Smooth muscle cell of trachea (primary cell): ENCODE measurements around the gene POLR2C. TPM values are rescaled to one million over a fixed set of nuclear protein-coding genes. Genes with fewer than 3 reads are reported as not detected.

Source experiments
- total RNA-seq: library from RNA; depleted of rRNA; stranded (reverse); fragments of >200 nt; gene quantifications from 2 replicates; pipeline ENCODE4 v1.2.1, GENCODE V29; 2014

POLR2C gene
- total RNA-seq, result 126 and 146 TPM in 2 replicates

DNA sequence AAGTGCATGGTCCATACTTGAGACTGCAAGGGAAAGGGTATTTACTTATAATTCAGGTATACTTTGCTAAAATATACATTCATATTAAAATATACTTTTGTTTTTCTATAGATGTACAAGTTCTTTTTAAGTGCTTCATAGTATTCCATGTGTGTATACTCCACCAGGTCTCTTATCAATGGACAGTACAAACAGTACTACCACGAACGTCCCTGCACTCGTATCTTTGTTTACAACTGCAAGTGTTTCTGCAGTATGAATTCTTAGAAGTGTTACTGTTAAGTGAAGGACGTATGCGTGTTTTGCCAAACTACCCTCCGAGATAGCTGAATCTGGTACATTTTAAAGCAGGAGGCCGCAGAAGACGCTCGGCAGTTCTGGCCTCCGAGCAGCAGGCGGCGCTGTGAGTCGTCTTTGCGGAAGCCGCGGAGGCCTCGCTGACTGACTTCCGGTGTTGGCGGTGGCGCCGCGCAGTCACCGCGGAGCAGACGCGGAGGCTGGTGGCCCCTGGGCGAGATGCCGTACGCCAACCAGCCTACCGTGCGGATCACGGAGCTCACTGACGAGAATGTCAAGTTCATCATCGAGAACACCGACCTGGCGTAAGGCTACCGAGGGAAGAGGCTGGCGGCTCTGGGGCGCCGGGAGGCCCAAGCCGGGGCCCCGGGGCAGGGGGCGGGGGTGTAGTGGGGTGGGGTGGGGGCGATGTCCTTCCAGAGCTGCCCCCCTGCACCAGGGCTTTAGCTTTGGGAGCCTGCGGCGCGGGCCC is at the start of gene POLR2C:
Gene POLR2C (plus strand): TSS at position 471 of the 769 bp plus-strand sequence. CDS start 46 bp downstream, at position 517.

DNA sequence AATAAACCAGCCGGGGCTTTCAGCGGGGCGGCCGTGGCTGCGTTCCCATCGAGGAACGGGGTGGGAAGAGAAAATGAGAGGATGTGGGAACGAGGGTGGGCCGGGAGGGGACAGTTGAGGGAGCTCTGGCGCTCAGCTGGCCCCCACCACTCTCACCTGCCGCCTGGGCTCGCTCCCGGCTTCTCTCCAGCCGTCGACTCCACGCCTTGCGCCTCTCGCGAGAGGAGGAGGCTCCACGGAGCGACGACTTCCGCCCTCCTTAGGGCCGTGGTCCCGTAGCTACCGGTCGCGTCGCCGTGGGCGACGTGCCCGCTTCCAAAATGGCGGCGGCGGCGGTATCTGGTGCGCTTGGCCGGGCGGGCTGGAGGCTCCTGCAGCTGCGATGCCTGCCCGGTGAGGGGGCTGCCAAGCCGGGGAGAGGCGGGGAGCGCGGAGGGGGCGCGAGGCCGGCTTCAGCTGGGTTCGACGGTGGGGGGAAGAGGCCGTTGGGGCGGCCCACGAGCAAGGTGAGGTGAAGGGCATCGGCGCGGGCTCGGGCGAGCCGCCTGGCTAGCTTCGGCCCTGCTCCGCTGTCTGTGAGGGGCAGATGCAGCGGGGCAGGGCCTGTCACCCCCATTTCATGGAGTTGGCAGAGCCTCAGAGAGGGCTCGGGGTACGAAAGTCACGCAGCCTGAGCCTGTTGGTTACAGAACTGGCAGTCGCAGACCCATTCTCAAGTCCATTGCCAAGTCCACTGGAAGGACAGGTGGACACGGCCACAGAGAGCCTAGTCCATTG is 15.1 kb upstream of the POLR2C start, which contains the start of the genes CIAPIN1 and COQ9:
Gene CIAPIN1 (minus strand): TSS at position 200 of the 777 bp plus-strand sequence. CDS start 6,457 bp downstream, outside the sequence.
Gene COQ9 (plus strand): TSS at position 294 of the 777 bp plus-strand sequence. CDS start 27 bp downstream, at position 321.

DNA sequence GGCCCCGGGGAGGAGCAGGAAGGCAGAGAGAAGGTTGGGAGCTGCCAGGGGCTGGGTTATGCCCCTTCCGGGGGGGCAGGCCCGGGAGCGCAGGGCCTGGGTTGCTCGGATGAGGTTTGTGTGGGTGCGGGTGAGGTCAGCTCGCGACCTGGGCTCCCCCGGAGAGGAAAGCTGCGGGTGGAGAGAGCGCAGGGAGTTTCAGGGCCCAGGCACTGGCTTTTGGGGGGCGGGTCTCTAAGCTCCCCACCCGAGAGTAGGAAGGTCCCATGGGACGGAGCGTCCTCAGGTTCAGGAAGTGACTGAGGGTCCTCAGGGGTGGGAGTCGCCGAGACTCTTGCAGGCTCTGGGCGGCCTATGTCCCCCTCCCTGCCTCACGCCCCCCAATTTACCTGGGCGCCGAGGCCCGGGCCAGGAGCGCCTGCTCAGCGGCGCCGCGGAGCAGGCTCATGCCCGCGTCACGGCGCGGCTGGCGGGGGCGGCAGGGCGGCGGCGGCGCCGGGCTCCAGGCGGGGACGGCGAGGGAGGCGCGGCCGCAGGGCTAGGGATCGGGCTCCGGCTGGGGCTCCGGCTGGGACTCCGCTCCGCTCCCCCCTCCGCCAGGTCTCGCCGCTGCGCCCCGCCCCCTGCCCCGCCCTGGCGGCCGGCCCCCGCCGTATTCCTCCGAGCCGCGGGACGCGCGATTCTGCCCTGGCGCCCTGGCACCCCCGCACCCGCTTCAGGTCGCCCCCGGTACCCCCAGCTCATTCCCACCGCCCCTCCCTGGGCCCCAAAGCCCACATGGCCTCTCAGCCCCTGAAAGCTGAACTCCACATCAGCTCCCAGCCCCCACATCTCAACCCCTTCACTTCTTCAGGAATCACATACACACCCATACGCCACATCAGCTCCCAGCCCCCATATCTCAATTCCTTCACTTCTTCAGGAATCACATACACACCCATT is 23.7 kb downstream of the POLR2C start, which contains the start of gene DOK4:
Gene DOK4 (minus strand): TSS at position 578 of the 942 bp plus-strand sequence. CDS start 6,986 bp downstream, outside the sequence.

Other genes starting within 250 kb of the POLR2C start
- gene ARL2BP, start 217.4 kb upstream of the POLR2C start, total RNA-seq, result 70.1 and 76.9 TPM in 2 replicates
- gene PLLP, start 178.0 kb upstream of the POLR2C start, total RNA-seq, result not detected in 2 replicates
- not detected in 2 replicates for gene CCL22, start 103.9 kb upstream of the POLR2C start, total RNA-seq
- gene CX3CL1, start 90.2 kb upstream of the POLR2C start, total RNA-seq, result 0.33 and 0.58 TPM in 2 replicates
- gene CCL17, start 57.9 kb upstream of the POLR2C start, total RNA-seq, result not detected in 2 replicates
- 40.1 and 41.5 TPM in 2 replicates for gene CIAPIN1, start 15.3 kb upstream of the POLR2C start, total RNA-seq
- gene COQ9, start 15.2 kb upstream of the POLR2C start, total RNA-seq, result 43.5 and 48.9 TPM in 2 replicates
- gene DOK4, start 23.8 kb downstream of the POLR2C start, total RNA-seq, result 22.3 and 35.9 TPM in 2 replicates
- 15.1 and 31.8 TPM in 2 replicates for gene CCDC102A, start 73.9 kb downstream of the POLR2C start, total RNA-seq
- gene ADGRG5, start 80.0 kb downstream of the POLR2C start, total RNA-seq, result not detected in 2 replicates
- 2.8 and 6.0 TPM in 2 replicates for gene ADGRG1, start 166.0 kb downstream of the POLR2C start, total RNA-seq
- gene ADGRG3, start 205.6 kb downstream of the POLR2C start, total RNA-seq, result not detected in 2 replicates
- not detected in 2 replicates for gene DRC7, start 232.1 kb downstream of the POLR2C start, total RNA-seq